GM18909 (cell line): ENCODE results near the gene CPT2.
A peak's percentile ranks its signal among the peaks of the same experiment; 100 is the strongest.

Source experiments
- ATAC-seq: cut with Tn5 transposase; IDR thresholded peaks from one replicate; pipeline ENCODE4 v1.9.1; 2021; ENCODE audit warnings: mild to moderate bottlenecking; ENCODE audit not compliant: unreplicated experiment, poor library complexity

Gene CPT2

DNA sequence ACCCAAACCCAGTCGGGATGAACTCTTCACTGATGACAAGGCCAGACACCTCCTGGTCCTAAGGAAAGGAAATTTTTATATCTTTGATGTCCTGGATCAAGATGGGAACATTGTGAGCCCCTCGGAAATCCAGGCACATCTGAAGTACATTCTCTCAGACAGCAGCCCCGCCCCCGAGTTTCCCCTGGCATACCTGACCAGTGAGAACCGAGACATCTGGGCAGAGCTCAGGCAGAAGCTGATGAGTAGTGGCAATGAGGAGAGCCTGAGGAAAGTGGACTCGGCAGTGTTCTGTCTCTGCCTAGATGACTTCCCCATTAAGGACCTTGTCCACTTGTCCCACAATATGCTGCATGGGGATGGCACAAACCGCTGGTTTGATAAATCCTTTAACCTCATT, 13.7 kb downstream of the CPT2 start:
- ATAC-seq: no peak

GRCh38 chr1:53210954-53211353, 14.3 kb downstream of the CPT2 start:
- no peak for ATAC-seq

DNA sequence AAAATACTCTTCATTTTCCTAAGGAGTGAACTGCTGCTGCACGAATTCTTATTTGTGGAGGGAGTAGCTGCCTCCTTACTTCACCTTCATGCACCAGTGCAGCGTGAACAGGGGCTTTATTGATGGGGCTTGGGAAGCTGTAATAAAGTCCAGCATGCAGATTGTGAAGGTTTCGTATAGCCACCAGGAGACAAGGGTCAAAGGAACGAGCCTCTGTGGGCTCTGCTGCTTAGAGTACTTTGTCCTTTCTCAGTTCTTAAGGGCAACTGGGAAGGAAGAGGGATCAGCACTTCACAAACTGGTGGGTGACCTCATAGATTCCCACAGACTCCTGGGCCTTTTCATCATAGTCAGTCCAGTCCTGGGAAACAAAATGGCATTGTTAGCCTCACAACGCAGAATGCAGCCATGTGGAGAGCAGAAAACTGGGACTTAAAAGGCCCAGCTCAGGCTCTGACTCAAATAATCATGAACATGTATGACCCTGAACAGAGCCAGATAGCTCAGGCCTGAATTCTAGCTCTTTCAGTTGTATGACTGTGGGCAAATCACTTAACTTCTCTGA, 17.8 kb downstream of the CPT2 start:
- ATAC-seq: no peak

- ATAC-seq: no peak
Observed at GRCh38 chr1:53218201-53218600, 21.6 kb downstream of the CPT2 start.

DNA sequence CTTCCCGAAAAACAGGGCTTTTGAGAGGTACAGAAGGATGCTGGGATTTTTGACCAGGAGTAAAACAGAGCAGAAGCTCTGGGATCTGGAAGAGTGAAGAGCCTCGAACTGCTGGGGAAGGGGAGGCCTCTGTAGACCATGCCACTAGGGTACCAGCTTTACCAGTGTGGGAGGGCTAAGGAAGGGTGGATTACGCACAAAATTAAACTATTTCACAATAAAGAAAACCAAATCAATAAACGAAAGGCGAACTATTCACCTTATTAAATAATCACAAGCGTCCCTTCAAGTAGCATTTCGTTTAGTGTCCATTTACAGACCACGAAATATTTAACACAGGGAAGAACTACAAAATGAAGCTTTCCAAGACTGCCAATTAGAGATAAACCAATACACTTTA, 23.1 kb downstream of the CPT2 start:
- no peak for ATAC-seq

GRCh38 chr1:53220171-53220961, 23.7 kb downstream of the CPT2 start, which contains the start of gene CZIB:
Gene CZIB, minus strand, starts transcription at chr1:53220634. Its CDS starts 59 bp downstream, at chr1:53220575.
- peak; percentile 94 for ATAC-seq

DNA sequence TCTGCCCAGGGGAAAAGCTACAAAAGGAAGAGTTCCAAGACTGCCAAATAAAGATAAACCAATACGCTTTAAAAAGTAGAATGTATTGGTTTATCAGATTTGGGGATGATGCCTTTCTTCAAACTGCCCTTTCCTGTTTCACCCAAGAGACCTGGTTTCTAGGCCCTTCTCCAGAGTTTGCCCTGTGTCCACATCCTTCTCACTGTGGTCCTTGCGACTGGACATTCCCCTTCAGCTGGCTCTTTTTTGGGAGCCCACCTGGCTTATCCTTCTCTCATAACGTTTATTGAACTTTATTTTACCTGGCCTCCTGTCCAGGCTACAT, 24.3 kb downstream of the CPT2 start:
- no peak for ATAC-seq

DNA sequence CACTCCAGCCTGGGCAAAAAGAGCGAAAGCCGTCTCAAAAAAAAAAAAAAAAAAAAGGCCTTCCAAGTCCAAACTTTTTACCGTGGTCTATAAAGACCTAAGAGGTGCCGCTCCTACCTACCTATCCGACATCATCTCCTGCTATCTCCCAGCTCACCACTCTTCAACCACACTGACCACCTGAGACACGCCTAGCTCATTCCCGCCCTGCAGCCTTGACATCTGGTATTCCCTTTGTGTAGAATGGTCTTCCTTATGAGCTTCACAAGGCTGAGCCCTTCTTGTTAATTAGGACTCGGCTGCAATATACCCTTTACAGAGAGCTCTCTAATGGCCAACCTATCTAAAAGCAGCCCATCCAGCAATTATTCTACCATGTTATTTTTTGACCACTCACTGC, 41.0 kb downstream of the CPT2 start:
- no peak for ATAC-seq

DNA sequence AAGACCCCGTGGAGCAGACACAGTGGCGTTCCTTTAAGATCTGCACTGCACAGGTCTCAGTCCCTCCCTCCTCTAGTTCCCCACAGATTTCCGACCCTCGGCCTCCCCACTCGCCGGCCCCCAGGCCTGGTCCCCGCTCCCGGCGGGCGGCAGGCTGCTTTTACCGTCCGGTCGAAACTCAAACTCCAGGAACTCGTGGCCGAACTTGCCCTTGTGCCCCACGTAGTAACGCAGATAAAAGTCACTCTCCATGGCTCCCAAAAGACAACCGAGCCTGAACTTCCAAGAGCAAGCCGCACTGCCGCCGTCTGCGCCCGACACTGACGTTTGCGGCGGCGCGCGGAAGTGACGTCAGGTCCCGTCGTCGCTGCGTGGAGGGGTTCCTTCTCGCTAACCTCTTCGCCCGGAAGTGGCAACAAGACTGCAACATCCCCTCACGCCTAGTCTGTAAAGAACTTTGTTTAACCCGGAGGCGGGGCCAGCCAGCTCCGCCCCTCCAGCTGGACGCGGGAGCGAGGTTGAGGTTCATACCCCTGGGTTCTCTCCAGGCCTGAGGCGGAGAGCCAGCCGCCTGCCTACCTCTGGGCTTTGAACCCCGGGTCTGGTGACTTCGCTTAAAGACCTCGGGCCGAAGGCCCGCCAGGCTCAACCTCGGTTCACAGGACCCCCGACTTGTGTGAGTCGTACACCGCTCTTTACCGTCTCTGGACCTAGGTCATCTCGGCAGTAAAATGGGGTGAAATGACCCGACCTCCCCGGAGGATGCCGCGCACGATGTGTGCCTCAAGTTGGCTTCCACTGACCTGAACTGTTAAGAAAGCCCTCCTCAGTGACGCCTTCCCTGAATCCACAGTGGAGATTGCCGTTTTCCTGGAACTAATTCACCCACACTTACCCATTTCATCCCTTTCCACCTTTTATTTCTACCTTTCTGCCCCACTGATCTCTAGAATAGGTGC, 41.9 kb downstream of the CPT2 start, which contains the start of gene MAGOH:
Gene MAGOH (minus strand): TSS at position 322 of the 959 bp plus-strand sequence. CDS start 70 bp downstream, at position 252.
- ATAC-seq: peak; percentile 97

DNA sequence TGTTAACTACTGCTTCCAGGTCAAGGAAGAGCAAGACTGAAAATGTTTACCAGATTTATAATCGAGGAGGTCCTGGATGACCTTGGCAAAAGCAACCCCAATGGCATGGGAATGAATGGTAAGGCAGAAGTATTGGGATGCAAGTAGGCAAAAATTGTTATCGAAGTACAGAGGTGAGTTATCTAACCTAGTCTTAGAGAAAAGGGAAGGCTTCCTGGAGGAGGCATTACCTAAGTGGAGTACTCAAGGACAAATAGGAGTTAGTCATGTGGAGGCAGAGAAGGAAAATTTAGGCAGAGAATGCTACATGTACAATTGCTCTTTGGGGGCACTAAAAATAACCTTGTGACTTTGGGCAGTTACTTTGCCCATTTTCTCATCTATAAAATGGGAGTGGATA, 45.2 kb downstream of the CPT2 start:
- ATAC-seq: no peak

- ATAC-seq: no peak
Observed at GRCh38 chr1:53242381-53242780, 45.8 kb downstream of the CPT2 start.

GRCh38 chr1:53244141-53244540, 47.5 kb downstream of the CPT2 start:
- ATAC-seq: no peak

DNA sequence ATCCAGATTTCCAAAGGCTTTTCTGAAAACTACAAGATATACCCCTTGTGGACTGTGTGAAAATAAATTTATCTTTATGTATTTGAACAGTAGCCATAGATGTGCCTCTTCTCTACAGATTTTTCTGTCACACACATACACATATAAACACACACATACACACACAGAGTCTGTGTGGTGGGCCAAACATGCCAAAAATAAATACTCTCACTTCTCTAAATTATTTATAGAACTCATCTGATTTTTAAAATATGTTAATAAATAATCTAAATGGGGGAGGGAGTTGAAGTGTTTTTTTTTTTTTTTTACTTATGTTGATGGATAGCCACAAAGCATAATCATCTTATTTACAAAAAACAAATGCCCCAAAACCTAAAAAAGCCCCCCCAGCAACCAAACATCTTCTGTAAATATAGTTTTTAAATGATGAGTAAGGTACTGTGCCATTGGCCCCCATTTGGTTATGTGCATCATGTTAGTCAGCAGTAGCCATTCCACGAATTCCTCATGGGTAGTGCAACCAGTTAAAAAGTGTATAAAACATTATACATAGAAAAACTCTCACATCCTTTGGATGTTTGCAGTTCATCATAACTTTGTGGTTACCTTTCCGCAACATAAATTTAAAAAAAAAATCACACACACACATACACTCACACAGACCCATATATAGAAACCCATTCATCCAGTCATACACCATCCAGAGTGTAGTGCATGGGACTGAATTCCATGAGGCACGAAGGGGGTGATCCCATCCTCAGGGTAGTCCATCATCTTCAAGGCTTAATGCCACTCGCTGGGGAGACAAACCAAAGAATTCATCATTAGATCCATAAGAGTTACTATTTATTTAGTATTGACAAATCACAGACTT, 49.9 kb downstream of the CPT2 start:
- no peak for ATAC-seq

- ATAC-seq: no peak
Observed at GRCh38 chr1:53249706-53250105, 53.1 kb downstream of the CPT2 start.

DNA sequence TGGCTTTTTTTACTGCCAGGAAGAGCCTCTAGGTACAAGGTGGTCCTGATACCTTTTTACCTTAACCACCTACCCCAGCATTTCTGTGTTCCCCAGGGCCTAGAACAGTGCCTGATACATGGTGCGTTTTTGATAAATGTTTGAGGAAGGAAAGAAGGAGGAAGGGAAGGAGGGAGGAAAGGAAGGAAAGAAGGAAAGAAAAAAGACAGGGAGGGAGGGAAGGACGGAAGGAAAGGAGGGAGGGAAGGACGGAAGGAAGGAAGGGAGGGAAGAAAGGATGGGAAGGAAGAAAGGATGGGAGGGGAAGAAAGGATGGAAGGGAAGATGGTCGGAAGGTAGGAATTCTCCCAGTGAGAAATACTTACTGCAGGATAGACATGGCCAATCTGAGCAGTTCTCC, 53.7 kb downstream of the CPT2 start:
- ATAC-seq: no peak

GRCh38 chr1:53254011-53254640, 57.5 kb downstream of the CPT2 start:
- no peak for ATAC-seq

GRCh38 chr1:53255031-53255430, 58.4 kb downstream of the CPT2 start:
- ATAC-seq: no peak

DNA sequence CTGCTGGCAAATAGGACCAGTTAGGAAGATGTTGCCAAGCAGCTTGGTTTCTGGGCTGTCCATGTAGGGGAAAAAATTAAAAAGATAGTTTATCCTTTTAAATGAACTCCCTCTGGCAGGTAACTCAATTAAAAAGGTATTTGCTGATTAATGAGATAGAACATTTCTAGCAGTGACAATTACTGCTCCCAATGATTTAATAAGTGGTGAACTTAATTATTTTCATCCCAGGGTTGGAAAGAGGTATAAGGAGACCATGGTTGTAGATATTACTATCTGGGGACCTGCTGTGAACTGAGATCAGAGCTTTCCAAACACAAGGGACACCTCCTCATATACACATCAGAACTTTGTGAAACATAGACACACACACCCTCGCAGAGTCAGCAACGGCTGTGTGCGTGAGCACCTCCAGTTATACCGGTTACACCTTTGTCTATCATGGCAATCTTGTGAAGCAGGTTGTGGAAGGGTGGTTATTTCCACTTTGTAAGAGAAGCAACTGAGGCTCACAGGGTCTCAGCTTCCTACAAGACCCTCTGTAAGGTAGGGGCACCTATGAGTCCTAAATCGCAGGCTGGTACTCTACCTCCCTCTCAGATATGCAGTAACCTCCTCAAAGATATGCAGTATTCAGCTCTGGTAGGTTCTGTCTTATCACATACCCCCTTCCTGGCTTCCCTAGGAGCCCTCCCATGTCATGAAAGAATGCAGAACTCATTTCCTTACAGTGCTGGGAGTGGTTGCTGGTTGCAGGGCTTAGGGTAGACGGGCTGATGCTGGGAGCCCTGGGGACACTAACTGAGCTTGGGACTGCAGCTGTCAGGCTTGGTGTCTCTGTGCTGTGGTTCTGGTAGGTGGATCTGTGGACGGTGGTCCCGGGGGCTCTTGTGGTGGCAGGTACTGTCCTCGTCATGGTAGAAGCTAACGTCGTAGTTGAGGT, 60.2 kb downstream of the CPT2 start:
- ATAC-seq: no peak
